ENCODE measurements around the gene DPM1.
A peak's percentile ranks its signal among the peaks of the same experiment; 100 is the strongest.

The DPM1 gene

GRCh38 chr20:50958615-50959542 lies 547 bp upstream of the DPM1 start, which contains the start of gene MOCS3:
TSS of gene MOCS3 (plus strand) at chr20:50958818. CDS start at chr20:50958843, 25 bp downstream.
- Histone ChIP-seq H3K27me3 (ENCODE audit: insufficient read depth, low read length) (no peaks in the 10 kb centered on the region), H4K91ac (ENCODE audit: low read depth, low read length) (peak within 1 kb of the TSS; percentile 72), H3K9ac (ENCODE audit: low read length) (peak within 1 kb of the TSS; percentile 96), H2AK5ac (ENCODE audit: low read length) (no peak within 1 kb of the TSS), H3K4ac (ENCODE audit: low read depth, low read length) (peak within 1 kb of the TSS; percentile 98), H3K79me1 (ENCODE audit: low read length) (peaks cover 6% of the 10 kb centered on the region), H2BK120ac (ENCODE audit: insufficient read depth, low read length, poor library complexity) (peak within 1 kb of the TSS; percentile 47), H3K4me2 (ENCODE audit: low read length) (peak within 1 kb of the TSS; percentile 98), H2BK5ac (ENCODE audit: low read depth, low read length, poor library complexity) (peak within 1 kb of the TSS; percentile 47), H3K18ac (ENCODE audit: low read length) (peak within 1 kb of the TSS; percentile 19), H3K36me3 (ENCODE audit: control insufficient read depth in 1 of 2, insufficient read depth in 2 of 2, low read length in 2 of 2) (no peaks in the 10 kb centered on the region), H3K4me1 (ENCODE audit: control insufficient read depth in 1 of 2, insufficient read depth in 2 of 2, low read length in 2 of 2) (peaks cover 10 to 11% of the 10 kb centered on the region in 2 experiments), H3K9me3 (ENCODE audit: insufficient read depth, low read depth, low read length) (no peaks in the 10 kb centered on the region), H3K27ac (ENCODE audit: low read depth, low read length) (no peak within 1 kb of the TSS), H2AFZ (ENCODE audit: insufficient read depth, low read length, poor library complexity) (peak within 1 kb of the TSS; percentile 64), H4K8ac (ENCODE audit: low read depth, low read length) (peak within 1 kb of the TSS; percentile 93), H3K4me3 (ENCODE audit: low read depth, low read length) (peak within 1 kb of the TSS; percentile 99), H3K79me2 (ENCODE audit: control insufficient read depth, insufficient read depth, low read length, poor library complexity) (peaks cover 11% of the 10 kb centered on the region), H3K14ac (ENCODE audit: low read length) (peak within 1 kb of the TSS; percentile 22), H2BK12ac (ENCODE audit: low read length) (no peak within 1 kb of the TSS), H3K23ac (ENCODE audit: low read length) (no peak within 1 kb of the TSS), H4K12ac (ENCODE audit: low read depth, low read length) (peak within 1 kb of the TSS; percentile 36)
- DNase-seq = peak; percentile 87 to 96
- WGBS (ENCODE audit: extremely low coverage, insufficient coverage, insufficient read length) = no CpG with 5 or more reads among the region's 67 CpGs

- H4K12ac ChIP-seq (ENCODE audit: low read depth, low read length) = no peak overlapping the region
- H3K36me3 ChIP-seq (ENCODE audit: control insufficient read depth in 1 of 2, insufficient read depth in 2 of 2, low read length in 2 of 2) = no peaks in the 10 kb centered on the region
- no peaks in the 10 kb centered on the region for H3K9me3 ChIP-seq (ENCODE audit: insufficient read depth, low read depth, low read length)
- H2BK120ac ChIP-seq (ENCODE audit: insufficient read depth, low read length, poor library complexity) = no peak overlapping the region
- peak in 1 of 2 donors; percentile 26 for DNase-seq
- H4K8ac ChIP-seq (ENCODE audit: low read depth, low read length) = no peak overlapping the region
- WGBS (ENCODE audit: extremely low coverage, insufficient coverage, insufficient read length) = no CpG with 5 or more reads among the region's 7 CpGs
- peaks cover 10 to 11% of the 10 kb centered on the region in 2 experiments for H3K4me1 ChIP-seq (ENCODE audit: control insufficient read depth in 1 of 2, insufficient read depth in 2 of 2, low read length in 2 of 2)
- H2AK5ac ChIP-seq (ENCODE audit: low read length) = no peak overlapping the region
- H3K79me1 ChIP-seq (ENCODE audit: low read length) = peaks cover 6% of the 10 kb centered on the region
- H3K79me2 ChIP-seq (ENCODE audit: control insufficient read depth, insufficient read depth, low read length, poor library complexity) = peaks cover 11% of the 10 kb centered on the region
- H3K27ac ChIP-seq (ENCODE audit: low read depth, low read length) = no peak overlapping the region
- no peaks in the 10 kb centered on the region for H3K27me3 ChIP-seq (ENCODE audit: insufficient read depth, low read length)
- H3K14ac ChIP-seq (ENCODE audit: low read length) = no peak overlapping the region
- no peak overlapping the region for H3K18ac ChIP-seq (ENCODE audit: low read length)
- no peak overlapping the region for H2BK5ac ChIP-seq (ENCODE audit: low read depth, low read length, poor library complexity)
- H2AFZ ChIP-seq (ENCODE audit: insufficient read depth, low read length, poor library complexity) = no peak overlapping the region
- H3K23ac ChIP-seq (ENCODE audit: low read length) = no peak overlapping the region
- H3K4me3 ChIP-seq (ENCODE audit: low read depth, low read length) = no peak overlapping the region
- H3K9ac ChIP-seq (ENCODE audit: low read length) = no peak overlapping the region
- H3K4ac ChIP-seq (ENCODE audit: low read depth, low read length) = peak overlapping the region; percentile 81
- no peak overlapping the region for H2BK12ac ChIP-seq (ENCODE audit: low read length)
- H4K91ac ChIP-seq (ENCODE audit: low read depth, low read length) = no peak overlapping the region
- H3K4me2 ChIP-seq (ENCODE audit: low read length) = peak overlapping the region; percentile 98
Measured at GRCh38 chr20:50957276-50957675, 1.1 kb downstream of the DPM1 start.

GRCh38 chr20:50953821-50954220 lies 4.5 kb downstream of the DPM1 start:
- Histone ChIP-seq H3K79me2 (ENCODE audit: control insufficient read depth, insufficient read depth, low read length, poor library complexity) (peaks cover 9% of the 10 kb centered on the region), H4K8ac (ENCODE audit: low read depth, low read length) (no peak overlapping the region), H3K18ac (ENCODE audit: low read length) (no peak overlapping the region), H2BK120ac (ENCODE audit: insufficient read depth, low read length, poor library complexity) (no peak overlapping the region), H3K4ac (ENCODE audit: low read depth, low read length) (no peak overlapping the region), H2AFZ (ENCODE audit: insufficient read depth, low read length, poor library complexity) (no peak overlapping the region), H3K9ac (ENCODE audit: low read length) (no peak overlapping the region), H3K9me3 (ENCODE audit: insufficient read depth, low read depth, low read length) (no peaks in the 10 kb centered on the region), H2BK5ac (ENCODE audit: low read depth, low read length, poor library complexity) (no peak overlapping the region), H3K79me1 (ENCODE audit: low read length) (peaks cover 5% of the 10 kb centered on the region), H3K23ac (ENCODE audit: low read length) (no peak overlapping the region), H3K4me1 (ENCODE audit: control insufficient read depth in 1 of 2, insufficient read depth in 2 of 2, low read length in 2 of 2) (peaks cover 0 to 2% of the 10 kb centered on the region in 2 experiments), H2BK12ac (ENCODE audit: low read length) (no peak overlapping the region), H3K4me3 (ENCODE audit: low read depth, low read length) (no peak overlapping the region), H4K12ac (ENCODE audit: low read depth, low read length) (no peak overlapping the region), H3K27ac (ENCODE audit: low read depth, low read length) (no peak overlapping the region), H2AK5ac (ENCODE audit: low read length) (no peak overlapping the region), H3K14ac (ENCODE audit: low read length) (no peak overlapping the region), H3K27me3 (ENCODE audit: insufficient read depth, low read length) (no peaks in the 10 kb centered on the region), H4K91ac (ENCODE audit: low read depth, low read length) (no peak overlapping the region), H3K4me2 (ENCODE audit: low read length) (no peak overlapping the region), H3K36me3 (ENCODE audit: control insufficient read depth in 1 of 2, insufficient read depth in 2 of 2, low read length in 2 of 2) (peaks cover 7 to 10% of the 10 kb centered on the region in 2 experiments)
- DNase-seq = peak in 1 of 2 donors; percentile 9

- H2BK5ac ChIP-seq (ENCODE audit: low read depth, low read length, poor library complexity) = no peak overlapping the region
- H4K8ac ChIP-seq (ENCODE audit: low read depth, low read length) = no peak overlapping the region
- peaks cover 8% of the 10 kb centered on the region for H3K79me2 ChIP-seq (ENCODE audit: control insufficient read depth, insufficient read depth, low read length, poor library complexity)
- H3K4me1 ChIP-seq (ENCODE audit: control insufficient read depth in 1 of 2, insufficient read depth in 2 of 2, low read length in 2 of 2) = peaks cover 0 to 2% of the 10 kb centered on the region in 2 experiments
- H2AFZ ChIP-seq (ENCODE audit: insufficient read depth, low read length, poor library complexity) = no peak overlapping the region
- H3K36me3 ChIP-seq (ENCODE audit: control insufficient read depth in 1 of 2, insufficient read depth in 2 of 2, low read length in 2 of 2) = peaks cover 7 to 13% of the 10 kb centered on the region in 2 experiments
- no peak overlapping the region for H2BK12ac ChIP-seq (ENCODE audit: low read length)
- no peak overlapping the region for H4K91ac ChIP-seq (ENCODE audit: low read depth, low read length)
- H3K4me3 ChIP-seq (ENCODE audit: low read depth, low read length) = no peak overlapping the region
- H3K9me3 ChIP-seq (ENCODE audit: insufficient read depth, low read depth, low read length) = no peaks in the 10 kb centered on the region
- no peak overlapping the region for H3K23ac ChIP-seq (ENCODE audit: low read length)
- H4K12ac ChIP-seq (ENCODE audit: low read depth, low read length) = no peak overlapping the region
- no peaks in the 10 kb centered on the region for H3K27me3 ChIP-seq (ENCODE audit: insufficient read depth, low read length)
- H3K4me2 ChIP-seq (ENCODE audit: low read length) = no peak overlapping the region
- no peak overlapping the region for H3K4ac ChIP-seq (ENCODE audit: low read depth, low read length)
- H2BK120ac ChIP-seq (ENCODE audit: insufficient read depth, low read length, poor library complexity) = no peak overlapping the region
- no peak overlapping the region for H3K14ac ChIP-seq (ENCODE audit: low read length)
- no peak overlapping the region for H3K18ac ChIP-seq (ENCODE audit: low read length)
- H3K79me1 ChIP-seq (ENCODE audit: low read length) = peaks cover 3% of the 10 kb centered on the region
- no peak overlapping the region for H3K27ac ChIP-seq (ENCODE audit: low read depth, low read length)
- no peak overlapping the region for H2AK5ac ChIP-seq (ENCODE audit: low read length)
- no peak overlapping the region for H3K9ac ChIP-seq (ENCODE audit: low read length)
- no peak for DNase-seq
- WGBS (ENCODE audit: extremely low coverage, insufficient coverage, insufficient read length) = no CpG with 5 or more reads among the region's 2 CpGs
Measured at GRCh38 chr20:50953196-50953595, 5.1 kb downstream of the DPM1 start.

Measured in trophoblast cell (in vitro differentiated cells and primary cell).